GM12891 (cell line): ENCODE measurements around the gene OSBPL6.

Source experiments
- POLR2A ChIP-seq: IDR thresholded peaks from 2 replicates; pipeline ENCODE4 v1.6.1; 2011; ENCODE audit warnings: low read depth, low read length, control low read depth
- POLR2AphosphoS5 ChIP-seq: IDR thresholded peaks from 2 replicates; pipeline ENCODE4 v1.6.1; 2011; ENCODE audit warnings: low read depth, low read length, control low read depth
- TAF1 ChIP-seq: IDR thresholded peaks from 2 replicates; pipeline ENCODE4 v1.6.1; 2011; ENCODE audit warnings: low read depth, low read length, control low read depth

- TF ChIP-seq POLR2AphosphoS5 (no peak), POLR2A (no peak), TAF1 (no peak)
Observed at GRCh38 chr2:178250429-178250828, 56.1 kb downstream of the OSBPL6 start.
